HL-60 (cell line): Measurements from ENCODE around the gene VASN.

Source experiments
- DNase-seq, 2 experiments: peaks; one replicate each; pipeline ENCODE4 v3.0.0-alpha.2; 2010 to 2020; ENCODE audit warnings: low read depth in 1 of 2, low spot score in 1 of 2
- H3K27ac ChIP-seq: fragments of 250-450 bp; sonication (Bioruptor Pico); replicated peaks from 2 replicates; pipeline ENCODE4 v1.5.1; 2020; ENCODE audit warnings: mild to moderate bottlenecking, moderate library complexity
- H3K27me3 ChIP-seq: fragments of 250-450 bp; sonication (Bioruptor Pico); 2 replicates; pipeline ENCODE4 v1.5.1; 2021; ENCODE audit warnings: mild to moderate bottlenecking, moderate library complexity; ENCODE audit not compliant: insufficient read depth, poor library complexity, severe bottlenecking
- H3K4me3 ChIP-seq: replicated peaks from 2 replicates; pipeline ENCODE4 v1.5.1; 2011; ENCODE audit warnings: mild to moderate bottlenecking, control low read depth, low read length; ENCODE audit not compliant: insufficient read depth
- GABPA ChIP-seq: IDR thresholded peaks from 2 replicates; pipeline ENCODE4 v1.6.1; 2012; ENCODE audit warnings: low read depth
- POLR2AphosphoS5 ChIP-seq: IDR thresholded peaks from 2 replicates; pipeline ENCODE4 v1.6.1; 2012; ENCODE audit warnings: low read depth
- SPI1 ChIP-seq: IDR thresholded peaks from 2 replicates; pipeline ENCODE4 v1.6.1; 2012; ENCODE audit warnings: low read depth, mild to moderate bottlenecking, borderline replicate concordance
- TF ChIP-seq, protein P1 (sequence below): IDR thresholded peaks from one replicate; pipeline ENCODE4 v1.5.1; 2011; ENCODE audit warnings: low read length, control low read depth, inconsistent platforms; ENCODE audit not compliant: insufficient read depth
- TF ChIP-seq, protein P2 (sequence below): IDR thresholded peaks from 2 replicates; pipeline ENCODE4 v1.6.1; 2012; ENCODE audit warnings: low read depth; ENCODE audit not compliant: insufficient replicate concordance

VASN gene

DNA sequence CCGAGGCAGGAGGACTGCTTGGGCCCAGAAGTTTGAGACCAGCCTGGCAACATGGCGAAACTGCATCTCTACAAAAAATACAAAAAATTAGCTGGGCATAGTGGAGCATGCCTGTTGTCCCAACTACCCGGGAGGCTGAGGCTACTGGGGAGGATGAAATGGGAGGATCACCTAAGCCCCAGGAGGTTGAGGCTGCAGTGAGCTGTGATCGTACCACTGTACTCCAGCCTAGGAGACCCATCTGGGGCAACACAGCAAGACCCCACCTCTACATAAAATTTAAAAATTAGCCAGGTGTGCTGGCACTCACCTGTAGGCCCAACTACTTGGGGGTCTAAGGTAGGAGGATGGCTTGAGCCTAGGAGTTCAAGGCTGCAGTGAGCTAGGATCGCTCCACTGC, 22.3 kb upstream of the VASN start:
- DNase-seq, result no peak
- TF ChIP-seq POLR2AphosphoS5, result no peak
- TF ChIP-seq GABPA, result no peak
- no peak for TF ChIP-seq SPI1
- TF ChIP-seq, protein P1, sequence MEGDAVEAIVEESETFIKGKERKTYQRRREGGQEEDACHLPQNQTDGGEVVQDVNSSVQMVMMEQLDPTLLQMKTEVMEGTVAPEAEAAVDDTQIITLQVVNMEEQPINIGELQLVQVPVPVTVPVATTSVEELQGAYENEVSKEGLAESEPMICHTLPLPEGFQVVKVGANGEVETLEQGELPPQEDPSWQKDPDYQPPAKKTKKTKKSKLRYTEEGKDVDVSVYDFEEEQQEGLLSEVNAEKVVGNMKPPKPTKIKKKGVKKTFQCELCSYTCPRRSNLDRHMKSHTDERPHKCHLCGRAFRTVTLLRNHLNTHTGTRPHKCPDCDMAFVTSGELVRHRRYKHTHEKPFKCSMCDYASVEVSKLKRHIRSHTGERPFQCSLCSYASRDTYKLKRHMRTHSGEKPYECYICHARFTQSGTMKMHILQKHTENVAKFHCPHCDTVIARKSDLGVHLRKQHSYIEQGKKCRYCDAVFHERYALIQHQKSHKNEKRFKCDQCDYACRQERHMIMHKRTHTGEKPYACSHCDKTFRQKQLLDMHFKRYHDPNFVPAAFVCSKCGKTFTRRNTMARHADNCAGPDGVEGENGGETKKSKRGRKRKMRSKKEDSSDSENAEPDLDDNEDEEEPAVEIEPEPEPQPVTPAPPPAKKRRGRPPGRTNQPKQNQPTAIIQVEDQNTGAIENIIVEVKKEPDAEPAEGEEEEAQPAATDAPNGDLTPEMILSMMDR, result no peak
- TF ChIP-seq, protein P2, sequence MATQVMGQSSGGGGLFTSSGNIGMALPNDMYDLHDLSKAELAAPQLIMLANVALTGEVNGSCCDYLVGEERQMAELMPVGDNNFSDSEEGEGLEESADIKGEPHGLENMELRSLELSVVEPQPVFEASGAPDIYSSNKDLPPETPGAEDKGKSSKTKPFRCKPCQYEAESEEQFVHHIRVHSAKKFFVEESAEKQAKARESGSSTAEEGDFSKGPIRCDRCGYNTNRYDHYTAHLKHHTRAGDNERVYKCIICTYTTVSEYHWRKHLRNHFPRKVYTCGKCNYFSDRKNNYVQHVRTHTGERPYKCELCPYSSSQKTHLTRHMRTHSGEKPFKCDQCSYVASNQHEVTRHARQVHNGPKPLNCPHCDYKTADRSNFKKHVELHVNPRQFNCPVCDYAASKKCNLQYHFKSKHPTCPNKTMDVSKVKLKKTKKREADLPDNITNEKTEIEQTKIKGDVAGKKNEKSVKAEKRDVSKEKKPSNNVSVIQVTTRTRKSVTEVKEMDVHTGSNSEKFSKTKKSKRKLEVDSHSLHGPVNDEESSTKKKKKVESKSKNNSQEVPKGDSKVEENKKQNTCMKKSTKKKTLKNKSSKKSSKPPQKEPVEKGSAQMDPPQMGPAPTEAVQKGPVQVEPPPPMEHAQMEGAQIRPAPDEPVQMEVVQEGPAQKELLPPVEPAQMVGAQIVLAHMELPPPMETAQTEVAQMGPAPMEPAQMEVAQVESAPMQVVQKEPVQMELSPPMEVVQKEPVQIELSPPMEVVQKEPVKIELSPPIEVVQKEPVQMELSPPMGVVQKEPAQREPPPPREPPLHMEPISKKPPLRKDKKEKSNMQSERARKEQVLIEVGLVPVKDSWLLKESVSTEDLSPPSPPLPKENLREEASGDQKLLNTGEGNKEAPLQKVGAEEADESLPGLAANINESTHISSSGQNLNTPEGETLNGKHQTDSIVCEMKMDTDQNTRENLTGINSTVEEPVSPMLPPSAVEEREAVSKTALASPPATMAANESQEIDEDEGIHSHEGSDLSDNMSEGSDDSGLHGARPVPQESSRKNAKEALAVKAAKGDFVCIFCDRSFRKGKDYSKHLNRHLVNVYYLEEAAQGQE, result no peak
- no peaks in the 10 kb centered on the region for H3K27me3 ChIP-seq
- peak overlapping the region; percentile 92 for H3K27ac ChIP-seq
- H3K4me3 ChIP-seq, result peak overlapping the region; percentile 90

- H3K4me3 ChIP-seq, result peak overlapping the region; percentile 90
- TF ChIP-seq GABPA, result no peak
- no peak; the same call in 1 of the 2 replicates for TF ChIP-seq POLR2AphosphoS5
- TF ChIP-seq, protein P1, result no peak
- TF ChIP-seq, protein P2, result no peak
- no peak for TF ChIP-seq SPI1
- peak overlapping the region; percentile 92 for H3K27ac ChIP-seq
- no peak for DNase-seq
- no peaks in the 10 kb centered on the region for H3K27me3 ChIP-seq
Measured at GRCh38 chr16:4350365-4350786, 21.3 kb upstream of the VASN start.

DNA sequence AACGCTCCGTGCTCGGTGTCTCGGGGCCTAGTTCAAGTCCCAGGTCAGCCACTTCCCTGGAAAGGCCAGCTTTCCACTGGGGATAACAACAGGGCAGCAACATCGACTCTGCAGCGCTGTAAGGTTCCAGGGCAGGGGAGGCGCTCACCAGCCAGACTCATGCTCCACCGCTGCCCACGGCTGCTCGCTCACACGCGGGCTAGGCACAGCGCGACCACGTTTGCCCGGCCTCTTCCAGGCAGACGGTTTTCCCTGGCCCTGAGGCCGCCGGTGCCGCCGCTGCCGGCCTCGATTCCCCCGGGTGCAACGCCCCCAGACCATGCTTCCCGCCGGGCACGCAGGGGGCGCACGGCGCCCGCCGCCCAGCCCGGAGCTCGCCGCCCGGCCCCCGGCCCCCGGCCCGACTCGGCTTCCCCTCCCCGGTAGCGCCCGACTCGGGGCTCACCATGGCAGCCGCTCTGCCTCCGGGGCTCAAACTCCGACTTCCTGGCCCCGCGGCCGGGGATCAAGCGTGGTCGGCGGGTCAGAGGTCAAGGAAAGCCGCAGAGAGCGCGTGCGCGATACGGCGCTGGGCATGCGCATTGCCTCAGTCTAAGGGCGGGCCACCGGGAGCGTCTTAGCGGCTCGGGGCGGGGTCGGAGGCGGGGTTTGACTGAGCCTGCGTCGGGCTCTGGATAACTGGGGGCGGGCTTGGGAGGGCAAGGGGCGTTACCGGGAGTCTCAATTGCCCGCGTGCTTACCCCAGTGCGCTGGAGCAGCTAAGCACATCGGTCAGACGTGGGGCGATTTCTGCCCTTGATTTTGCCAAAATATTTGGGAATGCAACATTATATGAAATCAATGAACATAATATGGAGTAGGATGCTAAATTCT, 20.6 kb upstream of the VASN start, which contains the start of gene PAM16:
TSS of gene PAM16 (minus strand) at position 535 of the 873 bp plus-strand sequence. CDS start at position 448, 87 bp downstream.
- TF ChIP-seq, protein P2, result no peak
- TF ChIP-seq SPI1, result peak; percentile 21; the same call in 1 of the 2 replicates
- peak; percentile 63; the same call in 1 of the 2 replicates for TF ChIP-seq POLR2AphosphoS5
- H3K27ac ChIP-seq, result peak within 1 kb of the TSS; percentile 92
- peak; percentile 91 to 97 for DNase-seq
- peak within 1 kb of the TSS; percentile 90 for H3K4me3 ChIP-seq
- no peaks in the 10 kb centered on the region for H3K27me3 ChIP-seq
